ENCODE measurements around the gene ATP8B4. TPM values are rescaled to one million over a fixed set of nuclear protein-coding genes. Genes with fewer than 3 reads are reported as not detected.

ATP8B4 gene
- total RNA-seq, 1 experiment from 2014 or later: not detected

DNA sequence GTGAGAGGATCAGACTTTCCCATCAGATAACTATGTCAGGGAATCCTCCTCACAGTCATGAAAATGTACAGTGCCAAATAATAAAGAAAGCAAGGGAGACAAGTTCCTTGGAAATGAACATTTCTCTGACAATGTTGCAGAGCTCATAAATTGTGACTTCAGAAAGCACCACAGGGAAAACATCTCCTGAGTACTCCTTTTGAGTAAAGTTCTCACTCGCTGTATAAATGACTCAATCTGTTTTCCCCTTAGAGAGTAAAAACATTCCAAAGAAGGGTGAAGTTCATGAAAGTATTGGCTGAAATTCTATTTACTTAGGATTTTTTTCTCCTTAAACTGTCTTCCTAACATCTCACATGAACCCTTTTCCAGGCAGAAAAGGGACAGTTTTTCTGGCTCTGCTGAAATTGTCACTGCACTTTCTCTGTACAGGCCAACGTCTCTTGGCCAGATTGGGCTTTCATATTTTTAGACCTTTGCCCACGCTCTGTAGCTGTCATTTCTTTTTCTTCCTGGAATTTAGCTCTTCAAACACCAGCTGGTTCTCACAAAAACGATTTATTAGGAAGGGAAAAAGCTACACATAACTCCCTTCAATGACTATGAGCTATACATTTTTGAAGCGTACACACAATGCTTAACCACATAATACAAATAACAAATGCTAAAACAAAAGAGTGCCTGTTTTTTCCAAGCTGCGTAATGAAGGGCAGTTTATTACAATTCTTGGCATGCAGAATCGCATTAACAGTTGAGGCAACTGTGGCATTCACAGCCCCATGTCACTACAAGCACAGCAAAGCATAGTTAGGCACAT is 216.1 kb downstream of the ATP8B4 start:
- intact Hi-C loops (cut with micrococcal nuclease): loop anchor here (1.0 to 10.0 kb wide), 6 partner anchors 100 to 666 kb away; no protein-coding TSS in a partner anchor
- ChIA-PET CTCF (interaction anchor here (0.6 to 2.1 kb wide), 4 partner anchors 16 to 413 kb away, joined by 3 to 5 read pairs (median 4); no protein-coding TSS in a partner anchor), POLR2A (ENCODE audit: unreplicated experiment) (interaction anchor here (0.7 kb wide), 1 partner anchor 99 kb away, joined by 5 read pairs; no protein-coding TSS in a partner anchor)
- ATAC-seq: peak; percentile 70
- Histone ChIP-seq H3K79me2 (ENCODE audit: low read length) (no peaks in the 10 kb centered on the region), H4K20me1 (ENCODE audit: low read length) (no peaks in the 10 kb centered on the region), H3F3A (ENCODE audit: low read length, unreplicated experiment) (no peaks in the 10 kb centered on the region), H2AFZ (ENCODE audit: low read length) (no peak overlapping the region), H3K9ac (ENCODE audit: low read length) (peak overlapping the region; percentile 36; the same call in 1 of the 2 replicates), H3K27ac (ENCODE audit: low read length) (peak overlapping the region; percentile 53), H3K4me2 (ENCODE audit: low read length) (peak overlapping the region; percentile 27; the same call in 1 of the 2 replicates), H3K4me1 (ENCODE audit: insufficient read depth, low read length) (peaks cover 21% of the 10 kb centered on the region), H3K9me2 (replicated peaks; ENCODE audit: low read length) (no peaks in the 10 kb centered on the region), H3K4me3 (ENCODE audit: low read length) (no peak overlapping the region), H3K36me3 (ENCODE audit: low read depth, low read length) (no peaks in the 10 kb centered on the region), H3K27me3 (ENCODE audit: low read length) (no peaks in the 10 kb centered on the region), H3K9me3 (ENCODE audit: low read length) (no peaks in the 10 kb centered on the region)
- DNase-seq: peak; percentile 32
- TF ChIP-seq, protein P1, sequence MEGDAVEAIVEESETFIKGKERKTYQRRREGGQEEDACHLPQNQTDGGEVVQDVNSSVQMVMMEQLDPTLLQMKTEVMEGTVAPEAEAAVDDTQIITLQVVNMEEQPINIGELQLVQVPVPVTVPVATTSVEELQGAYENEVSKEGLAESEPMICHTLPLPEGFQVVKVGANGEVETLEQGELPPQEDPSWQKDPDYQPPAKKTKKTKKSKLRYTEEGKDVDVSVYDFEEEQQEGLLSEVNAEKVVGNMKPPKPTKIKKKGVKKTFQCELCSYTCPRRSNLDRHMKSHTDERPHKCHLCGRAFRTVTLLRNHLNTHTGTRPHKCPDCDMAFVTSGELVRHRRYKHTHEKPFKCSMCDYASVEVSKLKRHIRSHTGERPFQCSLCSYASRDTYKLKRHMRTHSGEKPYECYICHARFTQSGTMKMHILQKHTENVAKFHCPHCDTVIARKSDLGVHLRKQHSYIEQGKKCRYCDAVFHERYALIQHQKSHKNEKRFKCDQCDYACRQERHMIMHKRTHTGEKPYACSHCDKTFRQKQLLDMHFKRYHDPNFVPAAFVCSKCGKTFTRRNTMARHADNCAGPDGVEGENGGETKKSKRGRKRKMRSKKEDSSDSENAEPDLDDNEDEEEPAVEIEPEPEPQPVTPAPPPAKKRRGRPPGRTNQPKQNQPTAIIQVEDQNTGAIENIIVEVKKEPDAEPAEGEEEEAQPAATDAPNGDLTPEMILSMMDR (conservative IDR thresholded peaks at IDR 0.05; ENCODE audit: low read depth, low read length): no peak
- no peak for TF ChIP-seq EZH2 (IDR thresholded peaks at IDR 0.05; ENCODE audit: low read length, unreplicated experiment)
- no peak for TF ChIP-seq EZH2phosphoT487 (IDR thresholded peaks at IDR 0.05; ENCODE audit: borderline replicate concordance, low read length)
- no TSS peak for BruUV-seq (replicated peaks)

DNA sequence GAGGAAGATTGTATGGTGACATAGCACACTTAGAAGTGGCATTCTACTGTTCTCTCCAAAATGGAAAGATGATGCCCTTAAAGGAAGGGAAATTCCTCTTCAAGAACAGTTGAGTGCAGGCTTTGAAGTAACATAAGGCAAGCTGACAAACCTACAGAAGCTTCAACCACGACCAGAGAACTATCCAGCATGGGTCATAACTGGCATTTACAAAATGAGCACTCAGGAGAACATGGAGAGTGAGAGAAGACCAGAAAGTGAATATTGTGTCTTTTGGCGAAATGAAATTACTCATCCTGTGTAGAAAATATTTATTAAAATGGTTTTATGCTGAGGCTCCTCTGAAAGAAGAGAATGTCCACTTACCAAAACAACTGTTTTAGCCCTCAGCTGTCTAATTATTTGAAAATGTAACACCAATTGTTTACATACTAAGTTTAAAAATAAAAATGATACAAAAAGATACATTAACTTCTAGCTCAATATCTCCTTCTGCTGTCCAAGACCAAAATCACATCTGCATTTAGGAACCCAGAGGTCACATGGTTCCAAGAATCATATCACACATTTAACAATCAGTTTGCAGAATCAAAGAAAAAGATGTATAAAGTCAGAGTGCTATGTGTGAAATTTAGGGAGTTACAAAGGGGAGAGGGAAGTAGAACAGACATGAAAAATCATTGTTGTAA is 216.9 kb downstream of the ATP8B4 start:
- Histone ChIP-seq H3K9ac (ENCODE audit: low read length) (peak overlapping the region; percentile 36; the same call in 1 of the 2 replicates), H3K4me3 (ENCODE audit: low read length) (no peak overlapping the region), H4K20me1 (ENCODE audit: low read length) (no peaks in the 10 kb centered on the region), H3K36me3 (ENCODE audit: low read depth, low read length) (no peaks in the 10 kb centered on the region), H3K27ac (ENCODE audit: low read length) (peak overlapping the region; percentile 53), H3F3A (ENCODE audit: low read length, unreplicated experiment) (no peaks in the 10 kb centered on the region), H3K79me2 (ENCODE audit: low read length) (no peaks in the 10 kb centered on the region), H3K4me1 (ENCODE audit: insufficient read depth, low read length) (peaks cover 27% of the 10 kb centered on the region), H2AFZ (ENCODE audit: low read length) (no peak overlapping the region), H3K9me3 (ENCODE audit: low read length) (no peaks in the 10 kb centered on the region), H3K4me2 (ENCODE audit: low read length) (peak overlapping the region; percentile 27; the same call in 1 of the 2 replicates), H3K9me2 (replicated peaks; ENCODE audit: low read length) (no peaks in the 10 kb centered on the region), H3K27me3 (ENCODE audit: low read length) (no peaks in the 10 kb centered on the region)
- BruUV-seq (replicated peaks): no TSS peak
- intact Hi-C loops (cut with micrococcal nuclease): loop anchor here (1.0 to 10.0 kb wide), 6 partner anchors 101 to 665 kb away; no protein-coding TSS in a partner anchor
- POLR2A ChIA-PET (ENCODE audit: unreplicated experiment): interaction anchor here (0.7 kb wide), 1 partner anchor 100 kb away, joined by 5 read pairs; no protein-coding TSS in a partner anchor
- TF ChIP-seq, protein P1 (conservative IDR thresholded peaks at IDR 0.05; ENCODE audit: low read depth, low read length): peak; percentile 65; the same call in 1 of the 2 replicates
- TF ChIP-seq EZH2phosphoT487 (IDR thresholded peaks at IDR 0.05; ENCODE audit: borderline replicate concordance, low read length): no peak
- no peak for TF ChIP-seq EZH2 (IDR thresholded peaks at IDR 0.05; ENCODE audit: low read length, unreplicated experiment)
- CTCF ChIA-PET: interaction anchor here (1.1 to 2.1 kb wide), 3 partner anchors 101 to 414 kb away, joined by 3 to 5 read pairs (median 3); no protein-coding TSS in a partner anchor
- peak; percentile 22 for DNase-seq
- peak; percentile 37 for ATAC-seq

Data from PC-3 (cell line).